HG02943 (cell line): ENCODE data around the gene IL2RG.

Experiments
- ATAC-seq: cut with Tn5 transposase; IDR thresholded peaks from one replicate; pipeline ENCODE4 v1.9.1; 2021; ENCODE audit warnings: mild to moderate bottlenecking, low read depth, moderate library complexity; ENCODE audit not compliant: unreplicated experiment

IL2RG gene

GRCh38 chrX:71109051-71109450, 2.3 kb downstream of the IL2RG start:
- no peak for ATAC-seq

DNA sequence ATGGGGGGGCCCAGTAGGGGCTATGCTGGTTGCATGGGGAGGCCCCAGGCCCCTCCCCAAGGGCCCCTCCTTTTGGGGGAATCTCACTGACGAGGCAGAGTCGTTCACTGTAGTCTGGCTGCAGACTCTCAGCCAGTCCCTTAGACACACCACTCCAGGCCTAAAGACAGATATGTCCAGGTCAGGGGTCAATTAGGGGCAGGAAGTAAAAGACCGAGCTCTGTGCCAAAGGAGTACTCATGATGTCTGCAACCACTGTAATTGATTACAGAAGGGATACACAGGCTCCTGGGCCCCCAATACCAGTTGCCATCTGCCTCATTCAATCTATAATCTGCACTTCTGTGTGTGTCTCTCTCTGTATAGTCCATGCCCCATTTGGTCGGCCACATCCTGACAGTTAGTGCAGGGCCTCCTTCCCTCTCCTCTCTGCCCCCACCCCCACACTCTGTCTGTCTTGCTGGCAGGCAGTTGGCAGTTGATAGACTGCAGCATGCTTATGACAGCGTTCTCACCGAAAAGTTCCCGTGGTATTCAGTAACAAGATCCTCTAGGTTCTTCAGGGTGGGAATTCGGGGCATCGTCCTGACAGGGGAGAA, 3.5 kb downstream of the IL2RG start:
- ATAC-seq = no peak

DNA sequence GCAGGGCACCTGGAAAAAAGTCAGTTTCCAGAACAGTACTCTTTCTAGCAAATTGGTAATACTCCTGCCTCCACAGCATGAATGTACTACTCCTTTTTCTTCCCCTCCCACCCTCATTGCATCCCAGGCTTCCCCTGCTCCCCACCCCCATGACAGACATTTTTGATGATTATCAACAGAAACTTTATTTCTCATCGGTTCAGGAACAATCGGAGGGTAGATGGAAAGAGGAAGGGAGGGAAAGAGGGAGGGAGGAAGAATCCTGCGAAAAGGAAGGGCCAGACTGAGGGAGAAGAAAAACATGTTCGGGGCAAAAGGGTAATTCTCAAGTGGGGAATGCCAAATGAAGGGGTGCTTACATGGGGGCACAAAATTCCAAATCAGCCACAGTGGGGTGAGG, 4.1 kb downstream of the IL2RG start:
- no peak for ATAC-seq

DNA sequence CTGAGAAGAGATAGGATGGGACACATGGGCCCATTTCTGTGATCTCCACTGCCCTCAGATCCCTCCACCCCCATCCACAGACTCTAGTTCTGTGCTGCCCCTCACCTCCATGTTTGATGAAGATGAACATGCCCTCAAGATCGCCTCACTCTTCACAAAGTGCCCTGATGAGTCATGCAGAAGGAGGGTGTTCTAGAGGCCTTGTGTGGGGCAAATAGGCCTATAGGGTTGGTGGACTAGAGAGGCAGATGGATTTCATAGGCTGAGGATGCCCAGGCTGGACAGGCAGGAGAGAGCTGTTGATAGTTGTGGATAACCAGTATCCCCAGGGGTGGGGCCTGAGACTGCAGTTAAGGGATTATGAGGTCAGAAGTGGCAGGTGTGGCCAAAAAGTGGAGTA, 5.0 kb downstream of the IL2RG start, which contains the start of gene CXorf65:
CXorf65 (minus strand) TSS at position 314 of the 400 bp plus-strand sequence; CDS start at position 130, 184 bp downstream.
- no peak for ATAC-seq

- ATAC-seq = no peak
These were observed 5.7 kb downstream of the IL2RG start for GRCh38 chrX:71105628-71106027.

GRCh38 chrX:71103110-71103983, 8.0 kb downstream of the IL2RG start:
- no peak for ATAC-seq

GRCh38 chrX:71102292-71102691, 9.1 kb downstream of the IL2RG start:
- ATAC-seq = no peak

GRCh38 chrX:71100581-71101505, 10.5 kb downstream of the IL2RG start:
- no peak for ATAC-seq

DNA sequence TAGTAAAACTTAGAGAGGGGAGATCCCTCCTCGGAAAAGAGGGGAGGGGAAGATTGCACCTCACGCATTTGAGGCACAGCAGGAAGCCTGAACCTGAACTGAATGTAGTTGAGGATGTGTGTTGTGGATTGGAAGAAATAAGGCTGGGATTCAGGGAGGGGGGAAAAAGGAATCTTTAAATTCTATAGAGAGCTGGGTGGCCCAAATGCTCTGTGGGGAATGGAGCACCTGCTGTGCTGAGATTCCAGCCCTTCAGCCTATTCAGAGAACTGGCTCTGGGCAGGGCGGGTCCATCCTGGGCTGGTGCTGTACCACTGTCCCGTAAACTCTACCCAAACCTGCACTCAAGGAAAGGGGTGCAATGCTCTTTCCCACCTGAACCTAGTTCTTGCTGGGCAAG, 11.6 kb downstream of the IL2RG start:
- ATAC-seq = no peak

GRCh38 chrX:71098951-71099506, 12.3 kb downstream of the IL2RG start:
- ATAC-seq = no peak

DNA sequence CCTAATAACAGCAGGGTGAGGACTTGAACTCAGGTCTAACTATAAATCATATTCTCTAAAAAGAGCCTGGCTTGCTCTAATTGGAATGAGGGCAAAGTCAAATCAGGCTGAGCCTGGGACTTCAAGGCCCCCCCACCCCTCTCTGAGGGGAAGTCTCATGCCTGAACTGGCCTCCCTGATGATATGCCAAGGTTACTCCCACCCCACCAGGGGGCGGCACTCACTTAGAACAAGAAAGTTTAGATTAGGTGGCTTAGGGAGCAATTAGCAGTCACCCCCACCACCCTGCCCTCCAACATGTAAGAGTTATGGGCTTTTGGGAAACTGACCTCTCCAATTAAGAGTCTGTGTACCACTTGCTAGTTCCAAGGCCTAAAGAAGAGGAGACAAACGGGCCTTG, 13.1 kb downstream of the IL2RG start:
- ATAC-seq = no peak

GRCh38 chrX:71096760-71097032, 14.7 kb downstream of the IL2RG start:
- no peak for ATAC-seq

GRCh38 chrX:71095981-71096759, 15.2 kb downstream of the IL2RG start:
- no peak for ATAC-seq

DNA sequence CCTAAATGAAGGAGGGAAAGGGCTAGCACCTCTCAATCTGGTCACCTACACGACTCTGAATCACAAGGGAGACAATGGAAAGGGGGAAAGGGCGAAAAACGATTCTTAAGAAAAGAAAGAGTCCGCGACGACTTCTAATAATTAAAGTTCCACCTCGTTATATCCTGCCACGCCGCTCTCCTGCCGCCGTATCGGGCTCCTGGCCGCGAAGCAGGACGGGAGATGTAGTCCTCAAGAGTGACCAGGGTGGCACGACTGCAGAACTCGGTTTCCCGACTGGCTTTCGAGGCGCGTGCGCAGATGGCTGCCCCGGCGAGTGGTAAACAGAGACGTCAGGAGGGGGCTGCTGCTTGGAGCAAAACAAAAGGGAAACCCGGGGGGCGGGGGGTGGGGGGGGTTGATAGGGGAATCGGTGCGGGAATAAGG, 15.8 kb downstream of the IL2RG start, which contains the start of gene FOXO4:
FOXO4 (plus strand) TSS at position 297 of the 426 bp plus-strand sequence. CDS start 678 bp downstream, outside the sequence.
- peak; percentile 83 for ATAC-seq

DNA sequence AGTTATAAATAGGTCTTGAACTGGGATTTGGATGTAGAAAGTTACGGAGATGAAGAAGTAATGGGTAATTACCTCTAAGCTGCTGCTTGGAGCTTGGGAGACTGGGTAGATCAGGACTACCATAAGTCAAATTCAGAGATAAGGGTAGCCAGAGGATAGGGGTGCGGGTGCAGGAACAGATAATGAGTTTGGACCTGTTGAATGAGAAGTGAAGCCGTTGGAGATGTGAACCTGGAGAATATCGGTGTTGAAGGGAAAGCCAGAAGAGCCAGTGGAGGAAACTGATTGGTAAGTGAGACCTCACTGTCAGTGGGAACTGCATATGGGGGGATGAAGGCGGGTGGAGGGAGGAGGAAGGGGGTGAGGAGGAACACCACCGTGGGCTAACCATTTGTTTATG, 16.3 kb downstream of the IL2RG start:
- no peak for ATAC-seq

DNA sequence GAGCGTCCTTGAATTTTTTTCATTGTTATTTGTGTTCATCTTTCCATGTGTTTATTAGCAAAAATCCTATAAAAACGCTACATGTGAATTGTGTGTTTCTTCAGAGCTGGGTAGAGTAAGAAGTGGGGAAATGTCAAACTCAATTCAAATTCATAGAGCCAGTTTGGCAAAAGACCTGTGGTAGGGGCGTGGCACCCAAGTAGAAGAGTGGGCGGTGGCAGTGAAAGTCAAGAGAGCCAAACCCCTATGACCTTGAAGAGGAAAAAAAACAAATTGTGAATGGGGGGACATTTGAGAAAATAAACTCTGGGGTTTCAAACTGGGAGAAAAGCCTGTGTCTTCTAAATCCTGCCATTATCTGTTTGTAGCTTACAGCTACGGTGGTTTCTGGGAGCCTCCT, 20.1 kb downstream of the IL2RG start:
- no peak for ATAC-seq

- ATAC-seq = no peak
These were observed 25.5 kb downstream of the IL2RG start for GRCh38 chrX:71085900-71086299.

GRCh38 chrX:71082822-71083221, 28.6 kb downstream of the IL2RG start:
- no peak for ATAC-seq

- no peak for ATAC-seq
These were observed 29.2 kb downstream of the IL2RG start for GRCh38 chrX:71082124-71082647.
